Esophagus muscularis mucosa (tissue), 4 donors: ENCODE results near the gene NIPAL4. TPM values are rescaled to one million over a fixed set of nuclear protein-coding genes. Genes with fewer than 3 reads are reported as not detected.

Experiments
- DNase-seq: peaks from one replicate; pipeline ENCODE4 v3.0.0-alpha.2; 2017; ENCODE audit errors: extremely low spot score
- H3K27ac ChIP-seq, 4 donors: fragments of 200-600 bp; sonication (generic); replicated peaks in 1 of 4; 1 replicate in 3 of 4; 2 replicates in 1 of 4; pipeline ENCODE4 v1.5.1; 2016 to 2019; ENCODE audit warnings: mild to moderate bottlenecking in 1 of 4
- H3K27me3 ChIP-seq, 4 donors: fragments of 200-600 bp; sonication (generic); one replicate each; pipeline versions ENCODE4 v1.5.1 to v1.6.0; 2016 to 2019
- H3K36me3 ChIP-seq, 4 donors: fragments of 200-600 bp; sonication (generic); one replicate each; pipeline ENCODE4 v1.5.1; 2016 to 2019
- H3K4me1 ChIP-seq, 4 donors: fragments of 200-600 bp; sonication (generic); one replicate each; pipeline ENCODE4 v1.5.1; 2016 to 2019
- H3K4me3 ChIP-seq, 4 donors: fragments of 200-600 bp; sonication (generic); 1 replicate in 2 of 4; 2 replicates in 2 of 4; pipeline ENCODE4 v1.5.1; 2016 to 2019; ENCODE audit warnings: mild to moderate bottlenecking in 4 of 4, moderate library complexity in 1 of 4
- H3K9me3 ChIP-seq, 4 donors: fragments of 200-600 bp; sonication (generic); 1 replicate in 3 of 4; 2 replicates in 1 of 4; pipeline ENCODE4 v1.5.1; 2016 to 2019
- EP300 ChIP-seq: sonication (generic); formaldehyde crosslinking; IDR thresholded peaks from one replicate; pipeline ENCODE4 v1.6.1; 2017; ENCODE audit warnings: antibody characterized with exemption
- POLR2A ChIP-seq: fragments of 450-650 bp; IDR thresholded peaks from one replicate; pipeline ENCODE4 v1.6.1; 2017; ENCODE audit warnings: antibody characterized with exemption, moderate library complexity, mild to moderate bottlenecking, low read depth
- POLR2AphosphoS5 ChIP-seq, 2 donors: sonication (generic); formaldehyde crosslinking; IDR thresholded peaks; one replicate each; pipeline ENCODE4 v1.6.1; 2017; ENCODE audit warnings: antibody characterized with exemption in 2 of 2
- WGBS: methylation state at CpG from one replicate; pipeline ENCODE4 v1.1.5; 2018; 5-methylcytosine and 5-hydroxymethylcytosine counted together
- intact Hi-C: fragments of 100-400 bp; cut with DNase I; formaldehyde crosslinking; loops from one replicate; pipeline ENCODE4 v1.15.1; 2023
- total RNA-seq, 4 donors: library from RNA; depleted of rRNA; stranded (reverse); fragments of >200 nt; gene quantifications; one replicate each; pipeline versions ENCODE4 v1.1.0 to v1.2.1, GENCODE V29; 2016
- TF ChIP-seq, protein P1 (sequence below), 3 experiments: fragments of 200-600 bp in 2 of 3; fragments of 450-650 bp in 1 of 3; sonication (generic) in 2 of 3; IDR thresholded peaks; one replicate each; pipeline ENCODE4 v1.5.1; 2017 to 2019; ENCODE audit warnings: antibody characterized with exemption in 3 of 3, mild to moderate bottlenecking in 2 of 3, moderate library complexity in 1 of 3

NIPAL4 gene
- total RNA-seq, 4 donors from 2014 or later, result 1.6 to 4.2 (median 2.6) TPM

DNA sequence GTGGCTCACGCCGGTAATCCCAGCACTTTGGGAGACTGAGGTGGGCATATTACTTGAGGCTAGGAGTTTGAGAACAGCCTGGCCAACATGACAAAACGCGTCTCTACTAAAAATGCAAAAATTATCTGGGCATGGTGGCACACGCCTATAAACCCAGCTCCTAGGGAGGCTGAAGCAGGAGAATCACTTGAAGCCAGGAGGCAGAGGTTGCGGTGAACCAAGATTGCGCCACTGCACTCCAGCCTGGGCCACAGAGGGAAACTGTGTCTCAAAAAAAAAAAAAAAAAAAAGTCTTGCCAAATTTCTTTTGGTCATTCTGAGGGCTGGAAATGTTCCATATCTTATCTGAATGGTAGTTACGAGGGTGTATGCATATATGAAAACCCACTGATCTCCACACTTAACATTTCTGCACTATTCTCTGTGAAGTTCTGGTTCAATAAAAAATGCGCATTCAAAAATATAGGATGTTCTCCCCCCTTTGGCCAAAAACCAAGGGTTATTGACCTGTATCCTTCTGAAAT is 13.5 kb upstream of the NIPAL4 start:
- WGBS, result 97% methylated on average over 9 of the region's 9 CpGs
- intact Hi-C loops, result no loop called here
- Histone ChIP-seq H3K36me3 (no peaks in the 10 kb centered on the region), H3K27me3 (no peaks in the 10 kb centered on the region), H3K4me1 (peaks cover 16 to 24% (median 19%) of the 10 kb centered on the region in 4 donors), H3K4me3 (no peak overlapping the region), H3K9me3 (no peaks in the 10 kb centered on the region), H3K27ac (no peak overlapping the region)
- TF ChIP-seq, protein P1, sequence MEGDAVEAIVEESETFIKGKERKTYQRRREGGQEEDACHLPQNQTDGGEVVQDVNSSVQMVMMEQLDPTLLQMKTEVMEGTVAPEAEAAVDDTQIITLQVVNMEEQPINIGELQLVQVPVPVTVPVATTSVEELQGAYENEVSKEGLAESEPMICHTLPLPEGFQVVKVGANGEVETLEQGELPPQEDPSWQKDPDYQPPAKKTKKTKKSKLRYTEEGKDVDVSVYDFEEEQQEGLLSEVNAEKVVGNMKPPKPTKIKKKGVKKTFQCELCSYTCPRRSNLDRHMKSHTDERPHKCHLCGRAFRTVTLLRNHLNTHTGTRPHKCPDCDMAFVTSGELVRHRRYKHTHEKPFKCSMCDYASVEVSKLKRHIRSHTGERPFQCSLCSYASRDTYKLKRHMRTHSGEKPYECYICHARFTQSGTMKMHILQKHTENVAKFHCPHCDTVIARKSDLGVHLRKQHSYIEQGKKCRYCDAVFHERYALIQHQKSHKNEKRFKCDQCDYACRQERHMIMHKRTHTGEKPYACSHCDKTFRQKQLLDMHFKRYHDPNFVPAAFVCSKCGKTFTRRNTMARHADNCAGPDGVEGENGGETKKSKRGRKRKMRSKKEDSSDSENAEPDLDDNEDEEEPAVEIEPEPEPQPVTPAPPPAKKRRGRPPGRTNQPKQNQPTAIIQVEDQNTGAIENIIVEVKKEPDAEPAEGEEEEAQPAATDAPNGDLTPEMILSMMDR (IDR thresholded peaks at IDR 0.05), result no peak
- TF ChIP-seq EP300 (no peak), POLR2A (no peak), POLR2AphosphoS5 (IDR thresholded peaks at IDR 0.05) (no peak)
- DNase-seq, result no peak

DNA sequence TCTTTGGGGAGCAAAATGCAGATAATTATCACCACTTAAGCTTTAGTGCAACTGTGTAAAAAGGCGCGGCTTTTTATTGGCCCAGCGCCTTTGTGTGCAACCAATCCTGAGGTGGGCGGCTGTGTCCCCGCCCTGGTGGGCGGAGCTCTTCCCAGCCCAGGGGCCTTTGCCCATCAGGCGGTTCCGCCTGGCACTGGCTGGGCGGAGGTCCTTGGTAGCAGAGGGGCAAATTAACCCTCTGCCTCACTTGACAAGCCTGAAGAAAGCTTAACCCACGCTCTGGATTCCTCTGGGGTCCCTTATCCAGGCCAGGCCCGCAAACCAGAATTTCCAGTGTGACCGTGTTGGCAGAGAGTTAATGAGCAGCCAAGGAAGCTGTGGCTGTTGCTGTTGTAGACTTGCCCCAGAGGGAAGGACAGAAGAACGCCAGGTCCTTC is 12.8 kb upstream of the NIPAL4 start:
- WGBS, result 95% methylated on average over 12 of the region's 13 CpGs
- Histone ChIP-seq H3K36me3 (no peaks in the 10 kb centered on the region), H3K4me3 (no peak overlapping the region), H3K27ac (no peak overlapping the region), H3K4me1 (peaks cover 16 to 24% (median 19%) of the 10 kb centered on the region in 4 donors), H3K27me3 (no peaks in the 10 kb centered on the region), H3K9me3 (no peaks in the 10 kb centered on the region)
- DNase-seq, result no peak
- TF ChIP-seq POLR2A (no peak), POLR2AphosphoS5 (IDR thresholded peaks at IDR 0.05) (no peak), EP300 (no peak)
- TF ChIP-seq, protein P1 (IDR thresholded peaks at IDR 0.05), result no peak
- intact Hi-C loops, result no loop called here

DNA sequence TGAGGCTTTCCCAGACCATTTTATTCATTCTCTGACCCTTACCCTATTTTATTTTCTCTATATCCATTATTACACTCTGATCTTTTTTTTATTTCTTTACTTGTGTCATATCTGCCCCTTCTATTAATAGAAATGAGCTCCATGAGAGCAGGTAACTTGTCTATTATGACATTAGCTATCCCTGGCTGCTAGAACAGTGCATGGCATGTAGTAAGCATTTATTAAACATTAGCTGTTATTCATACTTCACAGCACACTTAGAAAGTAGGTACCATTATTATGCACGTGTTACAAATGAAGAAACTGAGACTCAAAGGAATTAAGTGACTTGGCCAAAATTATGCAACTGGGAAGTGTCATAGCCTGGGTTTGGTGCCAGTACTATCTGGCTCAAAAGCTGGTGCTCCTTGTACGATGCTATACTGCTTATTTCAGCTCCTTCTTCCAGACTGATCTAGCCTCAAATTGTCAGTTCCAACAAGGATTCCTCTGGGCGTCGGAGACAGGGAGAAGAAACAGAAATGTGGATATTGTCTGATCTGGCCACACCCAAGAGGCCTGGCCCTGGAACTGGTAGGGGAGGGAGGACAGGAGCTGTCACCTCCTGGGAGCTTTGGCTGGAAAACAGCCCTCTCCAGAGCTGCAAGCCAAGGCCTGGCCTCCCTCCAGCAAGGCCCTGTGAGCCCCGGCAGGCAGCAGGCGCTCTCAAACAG is 10.8 kb upstream of the NIPAL4 start:
- intact Hi-C loops, result no loop called here
- no peaks in the 10 kb centered on the region for H3K36me3 ChIP-seq
- H3K27ac ChIP-seq, result peak overlapping the region; percentile 70 to 82 (median 78)
- WGBS, result 40% methylated on average over 6 of the region's 6 CpGs
- H3K4me3 ChIP-seq, result no peak overlapping the region
- peak; percentile 94 for DNase-seq
- H3K27me3 ChIP-seq, result no peaks in the 10 kb centered on the region
- H3K9me3 ChIP-seq, result no peaks in the 10 kb centered on the region
- peaks cover 16 to 24% (median 19%) of the 10 kb centered on the region in 4 donors for H3K4me1 ChIP-seq
- TF ChIP-seq POLR2A, result no peak
- peak; percentile 57 to 69 for TF ChIP-seq POLR2AphosphoS5 (IDR thresholded peaks at IDR 0.05)

DNA sequence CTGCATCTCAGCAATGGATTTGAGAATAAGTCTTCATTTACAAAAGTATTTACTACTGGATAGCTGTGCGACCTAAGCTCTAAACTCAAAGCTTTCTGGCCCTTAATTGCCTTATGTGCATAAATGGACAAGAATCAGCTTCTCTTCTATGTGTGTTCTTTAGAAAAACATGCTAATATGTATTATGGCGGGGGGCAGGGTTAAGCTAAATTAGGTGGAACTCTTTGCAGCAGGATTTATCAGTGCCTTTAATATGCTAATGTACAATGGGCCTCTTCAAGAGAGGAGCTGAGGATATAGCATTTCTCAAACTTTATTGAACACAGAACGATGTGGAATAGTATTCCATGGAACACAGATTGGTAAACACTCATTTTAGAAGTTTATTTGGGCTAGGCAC is 10.0 kb upstream of the NIPAL4 start:
- Histone ChIP-seq H3K4me3 (no peak overlapping the region), H3K9me3 (no peaks in the 10 kb centered on the region), H3K4me1 (peaks cover 16 to 24% (median 19%) of the 10 kb centered on the region in 4 donors), H3K27ac (peak overlapping the region; percentile 70 to 82 (median 78)), H3K36me3 (no peaks in the 10 kb centered on the region), H3K27me3 (no peaks in the 10 kb centered on the region)
- no peak for DNase-seq
- intact Hi-C loops, result no loop called here
- TF ChIP-seq POLR2AphosphoS5 (IDR thresholded peaks at IDR 0.05) (no peak), POLR2A (no peak), EP300 (no peak)
- TF ChIP-seq, protein P1 (IDR thresholded peaks at IDR 0.05), result no peak
- 96% methylated on average over 3 of the region's 3 CpGs for WGBS

DNA sequence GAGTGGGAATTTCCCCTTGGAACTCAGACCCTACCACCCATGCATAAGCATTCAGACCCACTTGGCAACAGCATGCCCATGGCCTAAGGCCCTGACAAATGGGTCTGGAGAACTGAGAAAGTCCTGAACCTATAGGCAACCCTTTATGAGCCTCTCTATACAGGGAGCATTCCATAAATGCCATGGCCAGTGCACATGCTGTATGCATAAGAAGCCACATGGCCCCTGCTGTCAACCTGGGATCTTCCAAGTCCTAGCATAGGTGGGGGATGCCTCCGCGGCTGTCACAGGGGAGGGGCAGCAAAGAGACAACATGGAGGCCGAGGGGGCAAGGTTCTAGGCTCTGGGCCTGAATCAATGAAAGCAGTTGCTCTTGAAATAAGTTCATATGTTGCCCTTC is 8.2 kb upstream of the NIPAL4 start:
- H3K4me3 ChIP-seq, result no peak overlapping the region
- H3K9me3 ChIP-seq, result no peaks in the 10 kb centered on the region
- 93% methylated on average over 3 of the region's 3 CpGs for whole genome bisulfite sequencing
- TF ChIP-seq POLR2AphosphoS5 (IDR thresholded peaks at IDR 0.05), result no peak
- TF ChIP-seq POLR2A, result no peak
- TF ChIP-seq, protein P1 (IDR thresholded peaks at IDR 0.05), result no peak
- no peak for TF ChIP-seq EP300
- no peaks in the 10 kb centered on the region for H3K36me3 ChIP-seq
- H3K4me1 ChIP-seq, result peaks cover 16 to 24% (median 19%) of the 10 kb centered on the region in 4 donors
- no peaks in the 10 kb centered on the region for H3K27me3 ChIP-seq
- DNase-seq, result no peak
- intact Hi-C loops, result no loop called here
- no peak overlapping the region for H3K27ac ChIP-seq
